Lower leg skin (tissue), 3 donors: Measurements from ENCODE around the gene THSD4.

Experiments
- CTCF ChIP-seq, 3 donors: fragments of 450-650 bp; IDR thresholded peaks; one replicate each; pipeline ENCODE4 v1.5.1; 2016; ENCODE audit warnings: antibody characterized with exemption in 3 of 3, mild to moderate bottlenecking in 3 of 3, moderate library complexity in 2 of 3
- POLR2A ChIP-seq, 2 donors: fragments of 450-650 bp; IDR thresholded peaks; one replicate each; pipeline ENCODE4 v1.6.1; 2016 to 2017; ENCODE audit warnings: antibody characterized with exemption in 2 of 2, mild to moderate bottlenecking in 1 of 2, moderate library complexity in 1 of 2

GRCh38 chr15:71508081-71508682 is 392.9 kb downstream of the THSD4 start:
- TF ChIP-seq CTCF (IDR thresholded peaks at IDR 0.05) = no peak
- no peak for TF ChIP-seq POLR2A (IDR thresholded peaks at IDR 0.05)
